Hepatocyte (in vitro differentiated cells): Measurements from ENCODE around the gene NAA40. TPM values are rescaled to one million over a fixed set of nuclear protein-coding genes. Genes with fewer than 3 reads are reported as not detected.

Experiments used
- DNase-seq: peaks from one replicate; pipeline ENCODE4 v3.0.0-alpha.2; 2016; ENCODE audit warnings: low spot score
- H2AFZ ChIP-seq: fragments of 200-600 bp; sonication (generic); 2 replicates; pipeline ENCODE4 v1.6.0; 2016; ENCODE audit warnings: antibody characterized with exemption, mild to moderate bottlenecking
- H3K27ac ChIP-seq: fragments of 200-600 bp; sonication (generic); 2 replicates; pipeline ENCODE4 v1.5.1; 2016; ENCODE audit warnings: mild to moderate bottlenecking
- H3K27me3 ChIP-seq: fragments of 200-600 bp; sonication (generic); 2 replicates; pipeline ENCODE4 v1.6.1; 2016
- H3K36me3 ChIP-seq: fragments of 200-600 bp; sonication (generic); replicated peaks from 2 replicates; pipeline ENCODE4 v1.5.1; 2016; ENCODE audit warnings: low read depth; ENCODE audit not compliant: insufficient read depth
- H3K4me1 ChIP-seq: fragments of 200-600 bp; sonication (generic); 2 replicates; pipeline ENCODE4 v1.5.1; 2016; ENCODE audit warnings: mild to moderate bottlenecking, moderate library complexity; ENCODE audit not compliant: insufficient read depth
- H3K4me2 ChIP-seq: fragments of 200-600 bp; sonication (generic); 2 replicates; pipeline ENCODE4 v1.6.0; 2016
- H3K4me3 ChIP-seq: fragments of 200-600 bp; sonication (generic); 2 replicates; pipeline ENCODE4 v1.5.1; 2016; ENCODE audit warnings: mild to moderate bottlenecking
- H3K79me2 ChIP-seq: fragments of 200-600 bp; sonication (generic); 2 replicates; pipeline ENCODE4 v1.6.0; 2017; ENCODE audit warnings: mild to moderate bottlenecking
- H3K9me2 ChIP-seq: fragments of 200-600 bp; sonication (generic); replicated peaks from 2 replicates; pipeline ENCODE4 v1.6.0; 2017; ENCODE audit warnings: mild to moderate bottlenecking; ENCODE audit not compliant: insufficient read depth
- H3K9me3 ChIP-seq: fragments of 200-600 bp; sonication (generic); 2 replicates; pipeline ENCODE4 v1.5.1; 2016; ENCODE audit warnings: low read depth, mild to moderate bottlenecking
- H4K20me1 ChIP-seq: fragments of 200-600 bp; sonication (generic); 2 replicates; pipeline ENCODE4 v1.6.0; 2016; ENCODE audit warnings: mild to moderate bottlenecking; ENCODE audit not compliant: insufficient read depth, poor library complexity, severe bottlenecking
- CTCF ChIP-seq: fragments of 200-600 bp; sonication (generic); IDR thresholded peaks from 2 replicates; pipeline ENCODE4 v1.5.1; 2016; ENCODE audit warnings: antibody characterized with exemption, mild to moderate bottlenecking; ENCODE audit not compliant: poor library complexity
- EZH2 ChIP-seq: fragments of 200-600 bp; sonication (generic); IDR thresholded peaks from 2 replicates; pipeline ENCODE4 v1.6.1; 2016; ENCODE audit warnings: antibody characterized with exemption, mild to moderate bottlenecking, borderline replicate concordance
- EZH2phosphoT487 ChIP-seq: fragments of 200-600 bp; sonication (generic); IDR thresholded peaks from one replicate; pipeline ENCODE4 v1.6.1; 2018; ENCODE audit warnings: antibody characterized with exemption, mild to moderate bottlenecking, low read depth, moderate library complexity; ENCODE audit not compliant: unreplicated experiment, severe bottlenecking
- WGBS: methylation state at CpG from one replicate; pipeline ENCODE4 v1.1.6; 2016; ENCODE audit warnings: low lambda C conversion rate; ENCODE audit errors: missing lambda C conversion rate; 5-methylcytosine and 5-hydroxymethylcytosine counted together
- polyA plus RNA-seq: library from polyadenylated mRNA; unstranded; fragments of >200 nt; fragmentation: Nextera tagmentation; extraction: Ambion mirVana; gene quantifications from 2 replicates; pipeline ENCODE4 v1.2.1, GENCODE V29; 2016
- total RNA-seq: library from RNA; depleted of rRNA; stranded (reverse); fragments of >200 nt; gene quantifications from 2 replicates; pipeline ENCODE4 v1.2.3, GENCODE V29; 2014

Gene NAA40
- total and polyA plus RNA-seq, 2 experiments from 2014 or later, result 15.3 to 16.4 TPM

GRCh38 chr11:64000026-64000739 lies 61.4 kb downstream of the NAA40 start:
- peak; percentile 93 for DNase-seq
- peaks cover 19% of the 10 kb centered on the region for H4K20me1 ChIP-seq
- H3K27me3 ChIP-seq, result no peaks in the 10 kb centered on the region
- no peak for TF ChIP-seq EZH2phosphoT487
- TF ChIP-seq CTCF, result peak; percentile 79
- TF ChIP-seq EZH2, result no peak
- no peaks in the 10 kb centered on the region for H3K9me2 ChIP-seq
- H3K9me3 ChIP-seq, result no peaks in the 10 kb centered on the region
- H3K36me3 ChIP-seq, result no peaks in the 10 kb centered on the region
- H3K4me3 ChIP-seq, result no peak overlapping the region
- no peak overlapping the region for H2AFZ ChIP-seq
- no peak overlapping the region for H3K27ac ChIP-seq
- H3K4me1 ChIP-seq, result peaks cover 34% of the 10 kb centered on the region
- WGBS, result 5% methylated on average over 20 of the region's 67 CpGs
- no peaks in the 10 kb centered on the region for H3K79me2 ChIP-seq
- H3K4me2 ChIP-seq, result peak overlapping the region; percentile 90

- Histone ChIP-seq H3K9me2 (no peaks in the 10 kb centered on the region), H3K9me3 (no peaks in the 10 kb centered on the region), H3K79me2 (no peaks in the 10 kb centered on the region), H3K4me1 (peaks cover 34% of the 10 kb centered on the region), H3K27ac (no peak overlapping the region), H4K20me1 (peaks cover 19% of the 10 kb centered on the region), H3K36me3 (no peaks in the 10 kb centered on the region), H2AFZ (no peak overlapping the region), H3K4me3 (no peak overlapping the region), H3K4me2 (peak overlapping the region; percentile 90), H3K27me3 (no peaks in the 10 kb centered on the region)
- no peak for DNase-seq
- 57% methylated on average over 51 of the region's 60 CpGs for WGBS
- no peak for TF ChIP-seq EZH2
- TF ChIP-seq CTCF, result no peak
- no peak for TF ChIP-seq EZH2phosphoT487
These were observed 62.1 kb downstream of the NAA40 start for GRCh38 chr11:64000740-64001483.

GRCh38 chr11:64001484-64002420 lies 63.0 kb downstream of the NAA40 start:
- H3K36me3 ChIP-seq, result no peaks in the 10 kb centered on the region
- H4K20me1 ChIP-seq, result peaks cover 19% of the 10 kb centered on the region
- H3K4me2 ChIP-seq, result no peak overlapping the region
- no peaks in the 10 kb centered on the region for H3K9me3 ChIP-seq
- H3K79me2 ChIP-seq, result no peaks in the 10 kb centered on the region
- H3K4me1 ChIP-seq, result peaks cover 40% of the 10 kb centered on the region
- no peak overlapping the region for H3K4me3 ChIP-seq
- TF ChIP-seq EZH2 (no peak), EZH2phosphoT487 (no peak), CTCF (no peak)
- no peak overlapping the region for H3K27ac ChIP-seq
- WGBS, result 77% methylated on average over 23 of the region's 23 CpGs
- H3K9me2 ChIP-seq, result no peaks in the 10 kb centered on the region
- no peak overlapping the region for H2AFZ ChIP-seq
- peaks cover 4% of the 10 kb centered on the region for H3K27me3 ChIP-seq
- DNase-seq, result peak; percentile 49
